Anterior cingulate cortex (tissue), 58 donors: Measurements from ENCODE around the gene PADI4.

Source experiments
- DNase-seq, 58 donors: peaks; one replicate each; lab custom pipeline; 2025; lab: John Stamatoyannopoulos, UW

The PADI4 gene

DNA sequence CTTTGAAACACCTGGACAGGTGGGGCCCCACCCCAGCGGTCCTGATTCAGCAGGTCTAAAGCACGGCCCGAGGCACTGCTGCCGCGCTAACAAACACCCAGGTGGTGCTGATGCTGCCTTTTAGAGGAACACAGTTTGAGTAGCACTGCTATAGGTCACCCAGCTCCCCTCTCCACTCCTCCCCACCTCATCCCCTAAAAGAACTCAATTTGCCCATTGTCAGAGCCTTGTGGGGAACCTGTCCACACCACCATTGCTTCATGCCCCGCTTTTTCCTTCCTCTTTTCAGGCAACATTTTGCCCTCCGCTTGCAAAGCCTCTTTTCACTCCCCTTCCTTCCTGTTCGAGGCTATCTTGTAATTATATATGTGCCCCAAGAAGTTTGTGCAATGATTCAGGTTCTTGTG, 26.2 kb upstream of the PADI4 start:
- no peak for DNase-seq

DNA sequence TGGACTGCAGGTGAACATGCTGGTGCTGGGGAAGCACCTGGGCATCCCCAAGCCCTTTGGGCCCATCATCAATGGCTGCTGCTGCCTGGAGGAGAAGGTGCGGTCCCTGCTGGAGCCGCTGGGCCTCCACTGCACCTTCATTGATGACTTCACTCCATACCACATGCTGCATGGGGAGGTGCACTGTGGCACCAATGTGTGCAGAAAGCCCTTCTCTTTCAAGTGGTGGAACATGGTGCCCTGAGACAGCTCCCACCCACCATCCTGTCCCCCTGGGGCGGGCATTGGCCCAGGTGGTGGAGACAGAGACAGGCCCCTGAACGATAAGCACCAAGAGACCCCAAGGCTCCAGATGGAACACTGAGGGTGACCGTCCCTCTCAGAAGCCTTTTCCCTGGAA, 25.2 kb upstream of the PADI4 start:
- DNase-seq: no peak

DNA sequence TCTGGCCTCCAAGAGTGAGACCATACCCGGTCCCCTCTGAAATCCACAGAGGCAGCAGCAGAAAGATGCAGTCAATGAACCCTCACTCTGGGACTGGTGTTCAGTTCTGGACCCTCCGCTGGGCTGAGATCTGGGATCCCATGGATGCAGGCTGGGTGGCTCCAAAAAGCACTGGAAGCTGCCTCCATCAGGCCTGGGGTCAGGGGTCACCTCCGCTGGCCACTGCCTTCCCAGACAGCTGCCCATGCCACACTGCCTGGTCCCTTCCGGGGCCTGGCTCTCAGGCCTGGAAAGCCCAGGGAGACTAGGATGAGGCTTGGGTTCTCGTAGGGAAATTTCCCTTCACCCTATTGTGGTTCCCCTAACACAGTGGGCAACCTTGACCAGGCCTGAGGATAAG, 21.4 kb upstream of the PADI4 start:
- no peak for DNase-seq

DNA sequence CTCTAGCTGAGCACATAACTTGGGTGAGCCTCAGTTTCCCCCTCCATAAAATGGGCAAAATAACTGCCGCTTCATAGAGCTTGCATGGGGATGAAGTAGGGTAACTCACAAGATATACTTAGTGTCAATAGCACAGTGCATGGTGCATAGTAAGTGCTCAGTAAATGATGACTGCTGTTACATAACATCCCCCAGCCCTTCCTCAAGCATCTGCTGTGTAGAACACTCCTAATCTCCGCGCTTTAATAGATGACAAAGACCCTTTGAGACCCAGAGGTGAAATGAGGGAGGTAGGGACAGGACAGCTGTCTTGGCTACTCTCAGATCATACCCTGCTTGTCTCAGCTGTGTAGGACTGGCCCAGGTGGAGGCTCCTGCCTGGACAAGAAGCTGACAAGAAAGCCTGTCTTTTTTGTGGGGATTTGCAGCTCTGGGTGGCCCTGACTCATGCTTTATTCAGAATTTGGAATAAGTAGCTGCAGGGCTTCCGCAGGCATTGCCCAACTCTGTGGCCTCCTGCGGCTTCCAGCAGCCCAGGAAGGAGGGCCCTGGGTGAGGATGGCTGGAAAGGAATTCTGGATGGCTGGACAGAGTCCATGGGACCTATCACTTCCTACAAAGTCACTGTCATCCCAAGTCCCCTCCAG, 20.7 kb upstream of the PADI4 start:
- DNase-seq: no peak

DNA sequence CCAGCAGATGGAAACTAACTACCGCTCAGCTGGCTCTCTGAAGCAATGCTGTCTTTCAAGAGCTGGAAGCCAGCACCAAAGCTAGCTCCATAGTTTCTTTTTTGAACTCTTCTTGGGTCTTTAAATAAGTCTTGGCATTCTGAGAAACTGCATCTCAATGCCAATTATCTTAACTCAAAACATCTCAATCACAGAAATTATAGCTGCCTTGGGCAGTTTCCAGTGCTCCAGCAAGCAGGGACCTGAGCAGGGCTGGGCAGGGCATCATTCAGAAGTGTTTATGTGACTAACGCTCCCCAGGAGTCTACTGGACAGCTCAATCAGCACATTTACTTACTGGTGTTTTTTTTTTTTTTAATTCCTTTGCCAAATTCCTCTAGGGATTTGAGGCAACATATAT, 18.3 kb upstream of the PADI4 start:
- DNase-seq: no peak

DNA sequence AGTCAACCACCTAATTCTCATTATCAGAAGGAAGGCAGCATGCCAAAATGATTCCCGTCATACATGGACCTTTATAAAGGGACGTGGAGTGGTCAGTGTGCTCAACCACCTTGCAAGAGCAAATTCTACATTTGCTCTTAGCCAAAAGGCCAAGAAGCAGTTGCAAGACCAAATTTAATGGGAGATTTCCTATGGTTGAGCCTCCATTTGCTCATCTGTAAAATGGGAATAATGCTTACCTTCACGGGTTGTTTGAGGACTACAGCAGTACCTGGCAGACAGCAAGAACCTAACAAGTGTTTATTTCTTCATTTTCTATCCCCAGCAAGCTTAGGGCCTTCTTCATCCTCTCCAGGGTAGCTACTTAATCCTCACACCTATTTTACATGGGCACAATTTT, 17.4 kb upstream of the PADI4 start:
- DNase-seq: no peak

DNA sequence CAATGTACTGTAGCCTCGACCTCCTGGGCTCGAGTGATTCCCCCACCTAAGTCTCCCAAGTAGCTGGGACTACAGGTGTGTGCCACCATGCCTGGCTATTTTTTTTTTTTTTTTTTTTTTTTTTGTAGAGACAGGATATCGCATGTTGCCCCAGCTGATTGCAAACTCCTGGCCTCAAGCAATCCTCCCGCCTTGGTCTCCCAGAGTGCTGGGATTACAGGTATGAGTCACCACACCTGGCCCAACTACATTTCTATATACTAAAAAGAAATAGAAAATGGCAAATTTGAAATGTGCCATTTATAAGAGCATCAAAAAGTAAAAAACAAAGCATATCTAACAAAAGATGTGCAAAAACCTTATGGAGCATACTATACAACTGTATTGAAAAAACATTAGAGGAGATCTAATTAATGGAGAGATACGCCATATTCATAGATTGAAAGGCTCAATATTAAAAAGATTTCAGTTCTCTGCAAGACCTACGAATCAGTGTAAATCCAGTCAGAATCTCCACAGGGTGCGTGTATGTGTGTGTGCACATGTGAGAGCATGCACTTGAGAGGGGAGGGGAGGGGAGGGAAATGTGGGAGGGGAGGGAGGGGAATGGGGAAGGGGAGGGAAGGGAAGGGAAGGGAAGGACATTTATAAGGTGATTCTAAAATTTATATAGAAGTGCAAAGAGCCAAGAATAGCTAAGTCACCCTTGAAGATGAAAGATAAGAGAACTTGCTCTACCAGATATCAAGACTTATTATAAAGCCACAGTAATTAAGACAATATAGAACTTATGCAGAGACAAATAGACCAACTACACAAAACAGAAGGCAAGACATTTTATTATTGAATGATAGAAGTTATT, 15.5 kb upstream of the PADI4 start:
- no peak for DNase-seq

DNA sequence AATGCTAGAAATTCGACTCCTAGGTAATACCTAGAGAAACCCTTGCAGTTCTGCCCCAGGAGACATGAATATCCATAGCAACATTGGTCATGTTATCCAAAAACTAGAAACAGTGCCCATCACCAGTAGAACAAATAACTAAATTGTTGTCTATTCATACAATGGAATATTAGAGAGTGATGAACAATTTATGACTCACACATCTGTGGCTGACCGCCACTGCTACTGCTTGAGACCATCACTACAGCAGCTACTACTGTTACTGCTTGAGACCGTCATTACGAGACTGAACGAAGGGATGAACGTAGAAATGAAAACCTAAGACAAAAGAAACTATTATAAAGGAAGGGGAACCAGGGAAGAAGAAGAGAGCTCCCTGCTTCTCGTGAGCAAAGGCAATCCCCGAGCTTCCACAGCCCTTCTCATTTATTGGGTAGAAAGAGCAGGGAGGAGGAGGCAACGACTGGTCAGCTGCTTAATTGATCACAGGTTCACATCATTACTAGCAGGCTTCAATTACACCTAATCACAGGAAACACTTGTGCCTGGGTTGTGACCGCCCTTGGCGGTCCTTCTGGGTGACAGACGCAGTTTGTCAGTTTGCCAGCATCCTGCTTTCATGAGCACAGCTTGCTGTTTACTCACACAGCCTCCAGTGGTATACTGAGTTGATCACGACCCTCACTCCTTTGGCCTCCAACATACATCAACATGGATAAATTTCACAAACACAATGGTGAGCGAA, 14.1 kb upstream of the PADI4 start:
- no peak for DNase-seq

DNA sequence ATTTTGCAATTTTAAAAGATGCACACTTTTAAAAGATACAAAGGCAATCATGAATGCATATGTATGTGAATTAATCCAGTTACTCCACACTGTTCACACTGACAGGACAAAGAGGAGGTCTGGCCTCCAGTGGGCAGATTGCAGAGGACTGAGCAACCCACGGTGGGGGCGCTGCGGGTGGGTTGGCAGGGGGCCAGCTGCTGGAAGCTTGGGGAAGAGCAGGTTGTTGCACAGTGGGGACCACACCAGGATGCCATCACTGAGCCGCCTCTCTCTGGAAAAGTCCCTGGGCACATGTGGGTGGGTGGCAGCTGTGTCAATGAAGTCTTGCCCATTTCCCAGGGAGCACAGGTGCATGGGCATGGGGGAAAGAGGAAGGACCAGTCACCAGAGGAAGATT, 12.7 kb upstream of the PADI4 start:
- DNase-seq: no peak

DNA sequence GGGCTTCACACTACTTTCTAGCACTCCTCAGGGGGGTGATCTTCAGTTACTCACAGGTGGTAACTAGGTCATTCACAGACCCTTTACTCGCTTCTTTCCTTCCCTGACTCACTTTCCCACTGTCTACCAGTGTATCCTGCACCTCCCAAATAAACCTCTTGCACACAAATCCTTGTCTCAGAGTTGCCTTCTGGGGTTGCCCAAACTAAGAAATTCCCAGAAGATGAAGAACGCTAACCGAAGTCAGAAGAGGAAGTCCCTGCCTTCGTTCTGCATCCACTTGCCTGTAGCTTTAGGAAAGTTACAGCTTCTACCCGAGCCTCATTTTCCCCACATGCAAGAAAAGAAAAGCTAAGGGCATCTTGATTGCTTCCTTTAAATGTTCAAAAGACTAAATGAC, 11.9 kb upstream of the PADI4 start:
- DNase-seq: no peak

DNA sequence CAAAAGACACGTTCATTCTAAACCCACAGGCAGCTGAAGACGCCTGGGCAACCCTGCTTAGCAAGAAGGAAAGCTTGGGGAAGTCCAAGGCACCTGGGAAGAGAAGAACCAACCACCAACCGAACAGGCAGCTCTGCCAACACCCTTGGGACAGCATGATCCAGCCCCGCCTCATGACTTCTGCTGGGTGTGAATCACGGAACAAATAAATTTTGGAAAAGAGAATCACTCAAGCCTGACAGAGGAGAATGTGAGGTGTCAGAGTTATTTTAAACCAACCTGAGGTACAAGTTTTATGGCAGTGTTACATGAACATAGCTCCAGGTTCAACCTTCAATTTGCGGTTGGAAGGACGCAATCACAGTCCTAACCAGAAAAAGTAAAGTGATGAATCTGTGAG, 10.0 kb upstream of the PADI4 start:
- no peak for DNase-seq

DNA sequence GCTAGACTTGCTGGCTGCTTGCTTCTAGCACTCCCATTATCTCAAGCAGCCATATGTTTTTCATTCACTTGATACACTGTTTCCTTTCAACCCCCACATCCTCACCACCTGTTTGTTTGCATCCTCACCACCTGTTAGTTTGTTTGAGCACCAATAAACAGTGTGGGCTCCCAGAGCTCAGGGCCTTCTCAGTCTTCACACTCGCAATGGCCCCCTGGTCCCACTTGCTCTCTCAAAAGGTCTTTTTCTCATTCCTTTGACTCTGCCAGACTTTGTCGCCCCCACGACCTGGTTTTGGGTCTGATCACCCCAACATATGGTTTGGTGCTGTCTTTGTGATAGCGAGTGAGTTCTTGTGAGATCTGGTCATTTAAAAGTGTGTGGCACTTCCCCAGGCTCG, 6.2 kb upstream of the PADI4 start:
- no peak for DNase-seq

DNA sequence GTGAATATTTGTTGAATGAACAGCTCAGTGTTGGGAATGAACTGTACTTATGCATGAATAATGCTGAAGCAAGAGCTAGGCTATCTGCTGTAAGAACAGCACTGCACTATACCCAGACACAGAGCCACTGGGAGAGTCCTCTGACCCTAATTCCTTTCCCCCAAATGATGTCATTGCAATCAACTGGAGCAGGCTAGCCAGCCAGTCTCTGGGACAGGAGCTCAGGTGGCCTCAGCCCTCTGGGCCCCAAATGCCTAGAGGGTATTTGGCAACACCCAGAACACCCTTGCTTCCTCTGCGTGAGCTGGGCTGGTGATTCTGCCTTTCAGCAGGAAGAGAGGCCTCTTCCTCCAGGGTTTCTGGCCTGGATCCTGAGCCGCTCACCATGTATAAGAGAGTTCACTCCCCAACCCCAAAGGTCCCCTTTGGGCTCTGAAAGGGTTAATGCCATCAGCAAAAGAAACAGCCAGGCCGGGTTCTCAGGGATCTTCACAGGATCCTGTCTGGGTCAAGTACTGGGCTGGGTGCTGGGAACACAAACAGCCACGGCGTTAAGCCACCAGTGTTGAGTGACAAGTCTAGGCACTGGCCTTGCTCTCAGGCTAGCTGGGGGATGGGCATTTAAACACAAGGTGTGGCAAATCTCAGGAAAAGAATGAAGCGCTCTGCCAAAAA, 3.7 kb upstream of the PADI4 start:
- DNase-seq: no peak

DNA sequence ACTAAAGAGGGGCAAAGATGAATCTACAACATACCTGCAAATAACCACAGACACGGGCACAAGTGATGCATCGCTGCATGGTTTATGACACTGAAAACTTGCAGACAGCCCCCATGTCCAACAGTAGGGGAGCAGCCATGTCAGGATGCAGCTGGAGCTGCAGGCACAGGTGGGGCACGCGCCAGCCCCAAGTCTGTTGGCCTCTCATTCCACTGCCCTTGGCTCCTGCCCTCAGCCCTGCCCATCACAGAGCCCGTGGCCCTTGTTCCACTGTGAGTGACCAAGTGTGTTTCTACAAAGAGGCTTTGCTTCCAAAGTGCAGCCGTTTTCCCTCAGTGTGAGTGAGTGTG, 3.2 kb upstream of the PADI4 start:
- DNase-seq: no peak

DNA sequence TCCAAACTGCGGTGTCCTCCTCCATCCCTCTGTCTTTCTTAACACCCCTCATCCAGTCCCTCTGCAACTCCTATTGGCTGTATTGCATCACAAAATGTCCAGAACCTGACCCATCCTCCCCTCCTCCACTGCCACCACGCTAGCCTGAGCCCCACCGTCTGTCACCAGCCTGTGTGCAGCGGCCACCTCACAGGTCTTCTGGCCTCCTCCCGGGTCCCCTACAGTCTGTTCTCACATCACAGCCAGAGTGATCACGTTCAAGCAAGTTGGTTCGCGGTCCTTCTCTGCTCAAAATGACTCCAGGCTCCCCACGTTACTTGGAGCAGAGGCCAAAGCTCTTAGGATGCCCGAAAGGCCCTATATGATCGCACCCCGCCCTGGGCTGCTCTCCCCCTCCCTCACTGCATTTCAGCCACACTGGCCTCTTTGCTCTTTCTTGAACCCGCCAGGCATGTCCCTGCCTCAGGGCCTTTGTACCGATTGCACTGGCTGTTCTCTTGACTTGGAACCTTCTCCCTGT, 2.4 kb upstream of the PADI4 start:
- DNase-seq: no peak

DNA sequence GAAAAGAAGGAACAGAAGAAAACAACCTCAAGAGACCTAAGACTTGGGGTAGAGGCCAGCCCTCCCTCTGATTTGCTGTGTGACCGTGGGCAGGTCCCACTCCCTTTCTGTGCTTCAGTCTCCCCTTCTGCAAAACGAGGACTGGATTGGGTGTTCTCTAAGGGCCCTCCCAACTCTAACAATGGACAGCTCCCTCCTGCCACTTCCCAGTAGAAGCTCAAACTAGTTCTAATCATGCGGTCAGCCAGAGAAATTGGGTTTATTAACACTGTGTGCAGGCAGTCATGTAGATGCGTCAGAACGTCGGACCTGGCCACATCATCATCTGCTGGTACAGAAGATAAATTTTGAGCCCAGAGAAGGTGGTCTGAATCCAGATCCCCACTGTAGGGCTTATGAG, 1.6 kb upstream of the PADI4 start:
- DNase-seq: no peak

DNA sequence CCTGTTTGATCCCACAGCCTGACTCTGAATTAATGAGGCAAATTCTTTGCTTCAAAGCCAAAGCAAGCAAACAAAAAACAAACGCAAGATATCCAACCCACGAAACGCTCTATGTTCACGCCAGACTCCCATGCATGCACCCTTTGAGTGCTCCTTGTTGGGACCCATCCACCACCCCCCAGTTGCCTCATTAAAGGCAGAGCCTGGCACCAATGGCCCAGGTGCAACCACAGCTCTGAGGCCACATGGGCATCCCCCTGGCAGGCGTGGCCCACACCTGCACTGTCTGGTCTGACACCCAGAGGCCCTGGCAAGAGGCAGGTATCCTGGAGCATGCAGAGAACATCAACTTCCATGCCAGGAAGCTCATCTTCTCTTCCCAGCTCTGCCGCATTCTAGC, 1.1 kb upstream of the PADI4 start:
- no peak for DNase-seq

DNA sequence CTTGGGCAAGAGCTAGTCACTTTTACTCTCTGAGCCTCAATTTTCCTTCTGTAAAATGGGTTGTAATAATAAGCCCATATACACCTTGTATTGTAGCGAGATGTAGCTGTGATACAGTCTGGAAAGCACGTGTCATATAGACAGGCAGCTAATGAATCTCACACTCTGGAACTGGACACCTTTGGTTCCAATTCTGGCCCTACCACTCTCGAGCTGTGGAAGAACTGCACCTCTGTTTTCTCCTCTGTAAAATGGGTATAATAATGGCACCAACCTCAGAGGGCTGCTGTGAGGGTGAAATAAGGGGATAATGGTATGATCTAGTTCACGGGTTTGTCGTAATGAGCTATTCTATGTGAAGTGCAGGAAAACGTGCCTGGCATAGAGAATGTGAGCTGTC, 668 bp upstream of the PADI4 start:
- DNase-seq: no peak

DNA sequence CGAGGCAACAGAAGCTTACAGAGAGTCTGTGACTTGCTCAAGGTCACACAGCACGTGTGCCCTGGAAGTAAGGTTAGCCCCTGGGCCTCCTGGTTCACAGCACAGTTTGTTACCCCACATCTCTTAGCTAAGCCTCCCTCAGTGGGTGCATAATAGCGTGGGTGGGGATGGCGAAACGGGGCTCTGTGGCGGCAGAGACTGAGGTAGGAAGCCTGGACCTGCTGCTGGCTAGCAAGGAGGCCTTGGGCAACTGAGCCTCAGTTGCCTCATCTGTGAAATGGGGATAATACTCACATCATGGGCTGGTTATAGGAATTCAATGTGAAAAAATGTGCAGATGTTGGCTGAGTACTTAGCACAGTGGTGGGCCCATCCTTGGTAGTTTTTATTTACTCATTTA, 596 bp downstream of the PADI4 start:
- no peak for DNase-seq

DNA sequence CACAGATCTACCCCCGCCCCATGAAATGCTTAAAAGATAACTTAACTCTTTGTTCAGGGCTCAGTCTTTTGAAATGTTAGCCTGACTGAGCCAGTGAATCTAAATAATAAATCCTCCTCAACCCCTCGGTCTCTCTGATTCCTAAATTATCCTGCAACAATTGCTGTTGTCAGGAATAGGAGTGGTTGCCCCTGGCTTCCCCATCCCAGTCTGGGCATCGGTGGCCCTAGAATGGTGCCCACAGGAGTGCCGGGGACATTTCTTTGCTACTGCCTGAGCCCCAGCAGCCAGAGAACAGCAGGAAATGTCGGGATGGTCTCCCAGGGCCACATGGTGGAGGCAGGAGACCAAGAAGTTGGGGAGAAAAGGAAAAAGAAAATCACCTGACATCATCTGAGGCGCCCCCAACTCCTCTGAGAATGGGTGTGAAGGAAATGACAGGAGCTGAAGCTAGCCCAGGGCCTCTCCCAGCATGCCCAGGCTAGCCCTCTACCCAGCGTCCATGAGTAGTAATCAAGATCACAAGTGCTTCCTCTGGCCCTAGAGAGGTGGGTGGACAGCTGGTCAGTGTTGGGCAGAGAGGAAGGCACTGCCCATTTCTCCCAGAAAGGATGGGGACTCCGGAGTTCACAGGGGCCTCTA, 1.6 kb downstream of the PADI4 start:
- DNase-seq: no peak
